HUES64 (cell line): Measurements from ENCODE around the gene ANKS4B. TPM values are rescaled to one million over a fixed set of nuclear protein-coding genes. Genes with fewer than 3 reads are reported as not detected.

Experiments
- H3K27ac ChIP-seq: 2 replicates; pipeline ENCODE4 v1.7.0; 2013; ENCODE audit warnings: low read depth, low read length, inconsistent platforms
- H3K27me3 ChIP-seq: 2 replicates; pipeline ENCODE4 v1.6.1; 2013; ENCODE audit warnings: mild to moderate bottlenecking, low read length; ENCODE audit not compliant: insufficient read depth
- H3K36me3 ChIP-seq: 2 replicates; pipeline ENCODE4 v1.6.1; 2013; ENCODE audit warnings: mild to moderate bottlenecking, low read length; ENCODE audit not compliant: insufficient read depth
- H3K4me1 ChIP-seq: 2 replicates; pipeline ENCODE4 v1.6.1; 2013; ENCODE audit warnings: mild to moderate bottlenecking, low read length, moderate library complexity; ENCODE audit not compliant: insufficient read depth
- H3K4me3 ChIP-seq: 2 replicates; pipeline ENCODE4 v1.5.1; 2013; ENCODE audit warnings: mild to moderate bottlenecking, low read length, moderate library complexity
- H3K9ac ChIP-seq: 2 replicates; pipeline ENCODE4 v1.6.1; 2013; ENCODE audit warnings: mild to moderate bottlenecking, low read depth, low read length
- H3K9me3 ChIP-seq: 2 replicates; pipeline ENCODE4 v1.6.1; 2013; ENCODE audit warnings: low read depth, low read length; ENCODE audit not compliant: insufficient read depth
- WGBS: fragments of 150-250, 120-280 bp; methylation state at CpG from one replicate; pipeline ENCODE4 v1.1.7; 2013; ENCODE audit warnings: missing lambda C conversion rate; 5-methylcytosine and 5-hydroxymethylcytosine counted together
- polyA plus RNA-seq, 2 experiments: library from polyadenylated mRNA; stranded (reverse); fragments of 50-300 nt; gene quantifications; one replicate each; pipeline ENCODE4 v1.2.3, GENCODE V29; 2013

The ANKS4B gene, protein sequence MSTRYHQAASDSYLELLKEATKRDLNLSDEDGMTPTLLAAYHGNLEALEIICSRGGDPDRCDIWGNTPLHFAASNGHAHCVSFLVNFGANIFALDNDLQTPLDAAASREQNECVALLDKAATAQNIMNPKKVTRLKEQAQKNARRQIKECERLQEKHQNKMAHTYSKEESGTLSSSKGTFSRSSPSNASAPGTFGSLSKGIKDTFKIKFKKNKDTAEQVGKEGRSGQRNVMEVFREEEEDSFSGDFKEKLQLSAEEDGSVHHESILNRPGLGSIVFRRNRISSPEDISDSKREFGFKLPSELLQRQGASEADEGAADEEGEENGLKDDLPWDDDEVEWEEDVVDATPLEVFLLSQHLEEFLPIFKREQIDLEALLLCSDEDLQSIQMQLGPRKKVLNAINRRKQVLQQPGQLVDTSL
- 0.15 TPM for polyA plus RNA-seq (2013, experiment 1 of 2)
- polyA plus RNA-seq (2013, experiment 2 of 2) = 0.19 TPM

DNA sequence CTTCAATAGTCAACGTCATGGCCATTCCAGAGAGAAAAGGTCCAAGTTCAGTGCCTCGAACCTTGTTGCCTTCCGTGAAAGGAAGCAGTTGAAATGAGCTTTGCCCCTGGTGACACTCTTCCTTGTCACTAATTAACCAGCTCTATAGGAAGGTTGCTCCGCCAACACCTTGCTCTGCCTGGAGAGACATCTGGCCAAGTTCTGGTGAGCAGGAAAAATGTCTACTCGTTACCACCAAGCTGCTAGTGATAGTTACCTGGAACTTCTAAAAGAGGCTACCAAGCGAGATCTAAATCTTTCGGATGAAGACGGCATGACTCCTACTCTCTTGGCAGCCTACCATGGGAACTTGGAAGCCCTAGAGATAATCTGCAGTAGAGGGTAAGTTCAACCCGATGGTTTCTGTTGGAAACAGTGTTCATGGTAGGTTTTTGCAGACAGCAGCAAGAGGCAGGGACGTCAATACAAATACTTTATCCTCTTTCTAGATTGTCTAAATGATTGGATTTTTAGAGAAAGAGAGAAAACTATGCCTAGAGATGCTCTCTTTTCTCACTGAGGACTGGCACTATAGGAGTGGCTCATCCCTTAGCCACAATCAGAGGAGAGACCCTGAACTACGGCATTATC is at the start of gene ANKS4B:
Gene ANKS4B (plus strand): TSS at position 179 of the 630 bp plus-strand sequence. CDS start 39 bp downstream, at position 218.
- WGBS = 92% methylated on average over 9 of the region's 11 CpGs
- no peak within 1 kb of the TSS for H3K9ac ChIP-seq
- no peaks in the 10 kb centered on the region for H3K4me1 ChIP-seq
- no peak within 1 kb of the TSS for H3K27ac ChIP-seq
- no peaks in the 10 kb centered on the region for H3K27me3 ChIP-seq
- no peaks in the 10 kb centered on the region for H3K36me3 ChIP-seq
- no peaks in the 10 kb centered on the region for H3K9me3 ChIP-seq
- no peak within 1 kb of the TSS for H3K4me3 ChIP-seq

DNA sequence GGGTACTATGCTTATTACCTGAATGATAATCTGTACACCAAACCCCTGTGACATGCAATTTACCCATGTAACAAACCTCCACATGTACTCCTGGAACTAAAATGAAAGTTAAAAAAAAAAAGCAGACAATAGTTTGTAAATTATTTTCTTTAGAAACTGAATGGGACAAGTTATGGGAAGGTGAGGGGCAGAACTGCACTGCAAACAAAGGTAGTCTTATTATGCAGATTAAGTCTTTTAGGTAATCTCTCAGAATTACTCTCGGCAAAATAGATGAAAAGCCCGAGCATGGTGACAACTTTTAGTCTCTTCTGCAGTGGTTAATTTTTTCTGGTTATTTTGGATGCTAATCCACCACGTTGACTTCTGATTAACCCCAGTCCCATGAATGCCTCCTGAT is 49.5 kb upstream of the ANKS4B start:
- H3K4me3 ChIP-seq = no peak overlapping the region
- 84% methylated on average over 3 of the region's 3 CpGs for WGBS
- H3K36me3 ChIP-seq = peaks cover 36% of the 10 kb centered on the region
- 0 out of 2 replicates have a peak, but pooled peaks cover 2% of the 10 kb centered on the region for H3K4me1 ChIP-seq
- H3K9me3 ChIP-seq = peaks cover 20% of the 10 kb centered on the region
- H3K27me3 ChIP-seq = no peaks in the 10 kb centered on the region
- H3K9ac ChIP-seq = no peak overlapping the region
- H3K27ac ChIP-seq = no peak overlapping the region

DNA sequence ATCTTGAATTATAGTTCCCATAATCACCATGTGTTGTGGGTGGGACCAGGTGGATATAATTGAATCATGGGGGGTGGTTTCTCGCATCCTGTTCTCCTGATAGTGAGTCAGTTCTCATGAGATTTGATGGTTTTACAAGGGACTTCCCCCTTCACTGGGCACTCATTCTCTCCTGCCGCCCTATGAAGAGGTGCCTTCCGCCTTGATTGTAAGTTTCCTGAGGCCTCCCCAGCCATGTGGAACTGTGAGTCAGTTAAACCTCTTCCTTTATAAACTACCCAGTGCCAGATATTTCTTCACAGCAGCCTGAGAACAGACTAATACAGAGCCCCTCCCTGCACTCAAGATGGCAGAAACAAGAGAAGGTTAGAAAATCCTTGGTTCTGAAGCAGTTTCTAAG is 48.7 kb upstream of the ANKS4B start:
- peaks cover 27% of the 10 kb centered on the region for H3K36me3 ChIP-seq
- H3K4me1 ChIP-seq = 0 out of 2 replicates have a peak, but pooled peaks cover 2% of the 10 kb centered on the region
- H3K4me3 ChIP-seq = no peak overlapping the region
- H3K27me3 ChIP-seq = no peaks in the 10 kb centered on the region; the same call in 1 of the 2 replicates
- 81% methylated on average over 3 of the region's 3 CpGs for WGBS
- peaks cover 21% of the 10 kb centered on the region for H3K9me3 ChIP-seq
- H3K27ac ChIP-seq = no peak overlapping the region
- no peak overlapping the region for H3K9ac ChIP-seq

DNA sequence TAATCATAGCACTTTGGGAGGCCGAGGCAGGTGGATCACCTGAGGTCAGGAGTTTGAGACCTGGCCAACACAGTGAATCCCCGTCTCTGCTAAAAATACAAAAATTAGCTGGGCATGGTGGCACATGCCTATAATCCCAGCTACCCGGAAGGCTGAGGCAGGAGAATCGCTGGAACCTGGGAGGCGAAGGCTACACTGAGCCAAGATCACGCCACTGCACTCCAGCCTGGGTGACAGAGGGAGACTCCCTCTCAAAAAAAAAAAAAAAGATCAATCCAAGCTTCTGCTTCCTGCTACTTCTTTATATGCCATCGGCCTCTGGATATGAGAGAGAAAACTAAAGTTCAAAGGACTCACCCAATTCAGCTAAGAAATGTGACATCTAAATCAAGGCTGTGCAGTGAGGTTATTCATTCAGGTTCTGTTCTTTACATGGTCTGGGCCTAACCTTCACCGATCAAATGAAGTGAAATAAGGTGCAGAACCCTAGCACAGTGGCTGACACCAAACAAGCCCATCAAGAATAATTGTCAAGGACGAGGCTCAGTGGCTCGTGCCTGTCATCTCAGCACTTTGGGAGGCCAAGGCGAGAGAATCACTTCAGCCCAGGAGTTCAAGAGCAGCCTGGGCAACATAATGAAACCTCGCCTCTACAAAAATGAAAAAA is 47.7 kb upstream of the ANKS4B start:
- peaks cover 23% of the 10 kb centered on the region for H3K9me3 ChIP-seq
- 0 out of 2 replicates have a peak, but pooled peaks cover 2% of the 10 kb centered on the region for H3K4me1 ChIP-seq
- H3K27ac ChIP-seq = no peak overlapping the region
- 96% methylated on average over 12 of the region's 12 CpGs for WGBS
- H3K4me3 ChIP-seq = no peak overlapping the region
- no peak overlapping the region for H3K9ac ChIP-seq
- no peaks in the 10 kb centered on the region; the same call in 1 of the 2 replicates for H3K27me3 ChIP-seq
- peaks cover 19% of the 10 kb centered on the region for H3K36me3 ChIP-seq

DNA sequence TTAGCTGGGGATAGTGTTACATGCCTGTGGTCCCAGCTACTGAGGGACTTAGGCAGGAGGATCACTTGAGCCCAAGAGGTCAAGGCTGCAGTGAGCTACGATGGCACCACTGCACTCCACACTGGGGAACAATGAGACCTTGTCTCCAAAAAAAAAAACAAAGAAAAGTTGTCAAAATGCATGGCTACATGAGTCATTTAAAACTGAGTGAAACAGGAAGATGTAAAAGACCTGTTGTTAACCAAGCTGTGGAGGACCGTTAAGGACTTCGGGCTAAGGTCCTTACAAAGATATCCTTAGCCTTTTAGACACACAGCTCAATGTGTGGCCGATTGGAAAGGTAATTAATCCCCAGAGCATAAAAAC is 47.2 kb upstream of the ANKS4B start:
- 85% methylated on average over 4 of the region's 4 CpGs for WGBS
- H3K4me3 ChIP-seq = no peak overlapping the region

DNA sequence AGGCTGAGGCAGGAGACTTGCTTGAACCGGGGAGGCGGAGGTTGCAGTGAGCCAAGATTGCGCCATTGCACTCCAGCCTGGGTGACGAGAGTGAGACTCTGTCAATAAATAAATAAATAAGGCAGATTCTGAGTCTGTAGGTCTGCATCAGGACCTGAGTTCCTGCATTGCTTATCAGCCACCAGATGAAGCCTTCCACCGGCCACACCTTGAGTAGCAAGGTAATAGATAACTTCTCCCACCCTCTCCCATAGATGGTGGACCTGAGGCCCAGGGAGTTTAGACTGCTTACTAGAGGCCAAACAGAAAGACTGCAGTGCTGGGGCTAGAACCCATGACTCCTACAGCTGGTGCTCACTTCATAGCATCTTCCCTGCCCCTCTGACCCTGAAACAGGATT is 44.2 kb upstream of the ANKS4B start:
- WGBS = 93% methylated on average over 5 of the region's 5 CpGs
- Histone ChIP-seq H3K4me1 (0 out of 2 replicates have a peak, but pooled peaks cover 2% of the 10 kb centered on the region), H3K27ac (no peak overlapping the region), H3K9me3 (0 out of 2 replicates have a peak, but pooled peaks cover 4% of the 10 kb centered on the region), H3K27me3 (no peaks in the 10 kb centered on the region; the same call in 1 of the 2 replicates), H3K4me3 (no peak overlapping the region), H3K9ac (no peak overlapping the region), H3K36me3 (no peaks in the 10 kb centered on the region)

More for the DNA sequence above, 47.2 kb upstream of the ANKS4B start:
- Histone ChIP-seq H3K4me1 (0 out of 2 replicates have a peak, but pooled peaks cover 2% of the 10 kb centered on the region), H3K36me3 (peaks cover 14% of the 10 kb centered on the region), H3K9me3 (peaks cover 21% of the 10 kb centered on the region), H3K27ac (no peak overlapping the region), H3K9ac (no peak overlapping the region), H3K27me3 (no peaks in the 10 kb centered on the region; the same call in 1 of the 2 replicates)

DNA sequence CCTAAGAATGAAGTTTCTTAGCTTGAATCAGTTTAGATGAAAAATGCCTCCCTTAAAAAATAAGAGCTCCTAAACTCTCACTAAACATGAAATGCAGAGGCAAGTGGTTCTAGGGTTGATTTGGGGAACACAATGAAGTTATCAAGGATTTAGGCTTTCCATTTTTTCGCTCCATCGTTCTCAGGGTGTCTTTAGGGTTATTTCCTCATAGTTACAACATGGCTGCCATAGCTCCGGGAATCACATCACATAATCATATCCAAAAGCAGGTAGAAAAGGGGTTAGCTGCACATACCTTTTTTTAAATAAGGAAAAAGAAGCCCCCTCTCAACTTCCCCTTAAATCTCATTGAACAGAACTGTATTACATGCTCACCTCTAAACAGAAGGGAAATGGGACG is 43.5 kb upstream of the ANKS4B start:
- 98% methylated on average over 4 of the region's 4 CpGs for WGBS
- 0 out of 2 replicates have a peak, but pooled peaks cover 4% of the 10 kb centered on the region for H3K9me3 ChIP-seq
- no peaks in the 10 kb centered on the region for H3K36me3 ChIP-seq
- H3K9ac ChIP-seq = no peak overlapping the region
- H3K27ac ChIP-seq = no peak overlapping the region
- H3K4me1 ChIP-seq = 0 out of 2 replicates have a peak, but pooled peaks cover 2% of the 10 kb centered on the region
- H3K27me3 ChIP-seq = no peaks in the 10 kb centered on the region; the same call in 1 of the 2 replicates
- H3K4me3 ChIP-seq = no peak overlapping the region

DNA sequence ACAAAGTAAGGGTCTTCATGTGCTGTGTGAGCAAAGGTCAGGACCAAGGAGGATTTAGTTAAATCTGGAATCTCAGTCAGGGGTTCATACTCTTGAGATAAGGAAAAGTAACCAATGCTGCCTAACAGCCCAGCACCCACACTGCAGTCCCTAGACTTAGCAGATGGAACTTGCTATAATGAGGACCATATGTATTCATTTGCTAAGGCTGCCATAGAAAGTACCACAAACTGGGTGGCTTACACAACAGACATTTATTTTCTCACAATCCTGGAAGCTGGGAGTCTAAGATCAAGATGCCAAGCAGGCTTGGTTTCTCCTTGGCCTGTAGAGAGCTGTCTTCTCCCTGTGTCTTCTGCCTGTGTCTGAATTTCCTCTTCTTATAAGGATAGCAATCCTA is 42.9 kb upstream of the ANKS4B start:
- H3K4me1 ChIP-seq = 0 out of 2 replicates have a peak, but pooled peaks cover 2% of the 10 kb centered on the region
- no peak overlapping the region for H3K9ac ChIP-seq
- no peak overlapping the region for H3K27ac ChIP-seq
- H3K9me3 ChIP-seq = 0 out of 2 replicates have a peak, but pooled peaks cover 4% of the 10 kb centered on the region
- H3K36me3 ChIP-seq = no peaks in the 10 kb centered on the region
- H3K27me3 ChIP-seq = no peaks in the 10 kb centered on the region; the same call in 1 of the 2 replicates
- H3K4me3 ChIP-seq = no peak overlapping the region

DNA sequence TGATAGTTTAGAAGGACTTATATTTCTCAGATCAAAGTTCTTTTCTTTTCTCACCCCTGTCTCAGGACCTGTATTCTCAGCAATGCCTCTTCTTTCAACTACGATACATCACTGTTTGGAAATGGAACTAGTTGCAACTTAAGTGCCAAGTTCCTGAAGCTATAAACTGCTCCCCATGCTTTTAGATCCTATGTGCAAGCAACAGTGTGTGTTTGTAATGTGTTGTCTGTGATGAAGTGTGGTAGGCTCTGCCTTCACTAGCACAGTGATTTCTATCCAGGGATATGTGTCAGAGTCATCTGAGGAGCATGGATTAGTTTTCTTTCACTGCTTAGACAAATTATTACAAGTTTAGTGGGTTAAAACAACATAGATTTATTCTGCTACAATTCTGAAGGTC is 40.5 kb upstream of the ANKS4B start:
- Histone ChIP-seq H3K9me3 (0 out of 2 replicates have a peak, but pooled peaks cover 4% of the 10 kb centered on the region), H3K9ac (no peak overlapping the region), H3K4me1 (0 out of 2 replicates have a peak, but pooled peaks cover 2% of the 10 kb centered on the region), H3K27me3 (peaks cover 2% of the 10 kb centered on the region), H3K27ac (no peak overlapping the region), H3K4me3 (no peak overlapping the region), H3K36me3 (no peaks in the 10 kb centered on the region)
- 100% methylated on average over 1 of the region's 1 CpG for WGBS

DNA sequence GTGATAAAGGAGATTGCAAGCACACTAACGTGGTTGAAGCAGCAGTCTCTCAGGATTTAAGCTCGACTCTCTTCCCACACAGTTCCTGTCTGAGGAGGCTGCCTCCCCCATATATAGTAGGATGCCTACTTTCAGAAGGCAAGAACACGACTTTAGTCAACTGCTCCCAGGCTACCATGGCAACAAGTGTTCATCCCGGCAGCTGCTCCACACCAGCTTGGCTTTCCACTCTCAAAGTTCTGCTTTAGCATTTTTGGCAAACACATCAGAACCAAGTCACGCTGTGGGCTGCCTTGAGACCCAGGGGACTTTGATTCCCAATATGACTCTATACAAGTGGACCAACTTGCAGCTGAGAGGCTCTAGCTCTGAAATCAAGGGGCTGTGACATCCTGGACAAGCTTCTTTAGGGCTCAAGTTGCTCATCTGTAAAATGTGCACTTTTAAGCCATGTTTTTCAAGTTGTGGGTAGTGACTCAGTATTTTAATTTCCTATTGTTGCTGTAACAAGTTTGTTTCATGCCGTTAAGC is 38.7 kb upstream of the ANKS4B start:
- H3K4me1 ChIP-seq = no peaks in the 10 kb centered on the region
- H3K27ac ChIP-seq = no peak overlapping the region
- 89% methylated on average over 6 of the region's 6 CpGs for WGBS
- H3K27me3 ChIP-seq = peaks cover 2% of the 10 kb centered on the region; the same call in 1 of the 2 replicates
- 0 out of 2 replicates have a peak, but pooled peaks cover 2% of the 10 kb centered on the region for H3K9me3 ChIP-seq
- H3K36me3 ChIP-seq = no peaks in the 10 kb centered on the region
- H3K9ac ChIP-seq = no peak overlapping the region
- no peak overlapping the region for H3K4me3 ChIP-seq
